GM19463 (cell line): ENCODE data around the gene IFT43.

ENCODE experiments used
- ATAC-seq: cut with Tn5 transposase; IDR thresholded peaks from one replicate; pipeline ENCODE4 v1.9.1; 2021; ENCODE audit warnings: mild to moderate bottlenecking, moderate library complexity; ENCODE audit not compliant: unreplicated experiment

The IFT43 gene

GRCh38 chr14:75985618-75986438 is at the start of gene IFT43:
IFT43 (plus strand) TSS chr14:75985763; CDS start chr14:75985787, 24 bp downstream.
- ATAC-seq = peak; percentile 69

GRCh38 chr14:75939200-75939599 is 46.4 kb upstream of the IFT43 start:
- ATAC-seq = no peak

- ATAC-seq = no peak
Measured at GRCh38 chr14:75941030-75941429, 44.5 kb upstream of the IFT43 start.

GRCh38 chr14:75944607-75945241 is 40.8 kb upstream of the IFT43 start:
- ATAC-seq = no peak

GRCh38 chr14:75946785-75947184 is 38.8 kb upstream of the IFT43 start:
- no peak for ATAC-seq

- ATAC-seq = no peak
Measured at GRCh38 chr14:75952489-75952888, 33.1 kb upstream of the IFT43 start.

GRCh38 chr14:75959031-75959430 is 26.5 kb upstream of the IFT43 start:
- no peak for ATAC-seq

- ATAC-seq = peak; percentile 73
Measured at GRCh38 chr14:75960231-75960630, 25.3 kb upstream of the IFT43 start.

GRCh38 chr14:75961662-75962061 is 23.9 kb upstream of the IFT43 start:
- ATAC-seq = no peak

GRCh38 chr14:75967866-75968265 is 17.7 kb upstream of the IFT43 start:
- ATAC-seq = no peak

- no peak for ATAC-seq
Measured at GRCh38 chr14:75968456-75968855, 17.1 kb upstream of the IFT43 start.

- no peak for ATAC-seq
Measured at GRCh38 chr14:75969126-75969525, 16.4 kb upstream of the IFT43 start.

- ATAC-seq = no peak
Measured at GRCh38 chr14:75969891-75970290, 15.7 kb upstream of the IFT43 start.

- ATAC-seq = no peak
Measured at GRCh38 chr14:75970989-75971388, 14.6 kb upstream of the IFT43 start.

- no peak for ATAC-seq
Measured at GRCh38 chr14:75971509-75971908, 14.1 kb upstream of the IFT43 start.

GRCh38 chr14:75972801-75973421 is 12.7 kb upstream of the IFT43 start:
- ATAC-seq = no peak

GRCh38 chr14:75976826-75977581 is 8.6 kb upstream of the IFT43 start:
- ATAC-seq = no peak

- no peak for ATAC-seq
Measured at GRCh38 chr14:75977582-75977943, 8.0 kb upstream of the IFT43 start.

GRCh38 chr14:75978249-75978731 is 7.3 kb upstream of the IFT43 start:
- ATAC-seq = no peak

GRCh38 chr14:75979071-75979571 is 6.4 kb upstream of the IFT43 start:
- no peak for ATAC-seq
